Cardiac fibroblast (primary cell): ENCODE results near the gene PPP2R3B.
"Not testable (repeated sequence)": the region's sequence is repeated elsewhere in the genome, so short reads cannot be mapped to it uniquely, and the experiment has no call there.

Source experiments
- DNase-seq, 2 donors: peaks; one replicate each; pipeline versions ENCODE4 v3.0.0 to v3.0.0-alpha.2; 2010; ENCODE audit warnings: low read depth in 2 of 2
- H3K4me3 ChIP-seq, 2 donors: replicated peaks in 1 of 2; 1 replicate in 1 of 2; 2 replicates in 1 of 2; pipeline ENCODE4 v1.5.1; 2011; ENCODE audit warnings: low read depth in 2 of 2, low read length in 2 of 2, mild to moderate bottlenecking in 2 of 2, moderate library complexity in 1 of 2
- TF ChIP-seq, protein P1 (sequence below): IDR thresholded peaks from one replicate; pipeline ENCODE4 v1.5.1; 2011; ENCODE audit warnings: low read depth, mild to moderate bottlenecking, low read length, inconsistent platforms

Gene PPP2R3B, protein sequence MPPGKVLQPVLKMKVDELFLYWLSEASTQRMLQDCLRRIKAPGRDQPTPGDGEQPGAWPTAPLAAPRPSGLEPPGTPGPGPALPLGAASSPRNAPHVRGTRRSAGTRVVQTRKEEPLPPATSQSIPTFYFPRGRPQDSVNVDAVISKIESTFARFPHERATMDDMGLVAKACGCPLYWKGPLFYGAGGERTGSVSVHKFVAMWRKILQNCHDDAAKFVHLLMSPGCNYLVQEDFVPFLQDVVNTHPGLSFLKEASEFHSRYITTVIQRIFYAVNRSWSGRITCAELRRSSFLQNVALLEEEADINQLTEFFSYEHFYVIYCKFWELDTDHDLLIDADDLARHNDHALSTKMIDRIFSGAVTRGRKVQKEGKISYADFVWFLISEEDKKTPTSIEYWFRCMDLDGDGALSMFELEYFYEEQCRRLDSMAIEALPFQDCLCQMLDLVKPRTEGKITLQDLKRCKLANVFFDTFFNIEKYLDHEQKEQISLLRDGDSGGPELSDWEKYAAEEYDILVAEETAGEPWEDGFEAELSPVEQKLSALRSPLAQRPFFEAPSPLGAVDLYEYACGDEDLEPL

GRCh38 chrX:386768-387575 is at the start of gene PPP2R3B:
PPP2R3B (minus strand) TSS chrX:386907; CDS start chrX:386691, 216 bp downstream.
- TF ChIP-seq, protein P1, sequence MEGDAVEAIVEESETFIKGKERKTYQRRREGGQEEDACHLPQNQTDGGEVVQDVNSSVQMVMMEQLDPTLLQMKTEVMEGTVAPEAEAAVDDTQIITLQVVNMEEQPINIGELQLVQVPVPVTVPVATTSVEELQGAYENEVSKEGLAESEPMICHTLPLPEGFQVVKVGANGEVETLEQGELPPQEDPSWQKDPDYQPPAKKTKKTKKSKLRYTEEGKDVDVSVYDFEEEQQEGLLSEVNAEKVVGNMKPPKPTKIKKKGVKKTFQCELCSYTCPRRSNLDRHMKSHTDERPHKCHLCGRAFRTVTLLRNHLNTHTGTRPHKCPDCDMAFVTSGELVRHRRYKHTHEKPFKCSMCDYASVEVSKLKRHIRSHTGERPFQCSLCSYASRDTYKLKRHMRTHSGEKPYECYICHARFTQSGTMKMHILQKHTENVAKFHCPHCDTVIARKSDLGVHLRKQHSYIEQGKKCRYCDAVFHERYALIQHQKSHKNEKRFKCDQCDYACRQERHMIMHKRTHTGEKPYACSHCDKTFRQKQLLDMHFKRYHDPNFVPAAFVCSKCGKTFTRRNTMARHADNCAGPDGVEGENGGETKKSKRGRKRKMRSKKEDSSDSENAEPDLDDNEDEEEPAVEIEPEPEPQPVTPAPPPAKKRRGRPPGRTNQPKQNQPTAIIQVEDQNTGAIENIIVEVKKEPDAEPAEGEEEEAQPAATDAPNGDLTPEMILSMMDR = no peak
- peak; percentile 99 for DNase-seq
- H3K4me3 ChIP-seq = peak within 1 kb of the TSS; percentile 89 to 92

GRCh38 chrX:435536-436122 is 48.9 kb upstream of the PPP2R3B start:
- DNase-seq = no peak
- H3K4me3 ChIP-seq = no peak overlapping the region
- TF ChIP-seq, protein P1 = no peak

- no peak overlapping the region for H3K4me3 ChIP-seq
- no peak for DNase-seq
- TF ChIP-seq, protein P1 = no peak
Observed at GRCh38 chrX:434946-435345, 48.2 kb upstream of the PPP2R3B start.

GRCh38 chrX:433771-434170 is 47.1 kb upstream of the PPP2R3B start:
- TF ChIP-seq, protein P1 = no peak
- no peak for DNase-seq
- H3K4me3 ChIP-seq = no peak overlapping the region

DNA sequence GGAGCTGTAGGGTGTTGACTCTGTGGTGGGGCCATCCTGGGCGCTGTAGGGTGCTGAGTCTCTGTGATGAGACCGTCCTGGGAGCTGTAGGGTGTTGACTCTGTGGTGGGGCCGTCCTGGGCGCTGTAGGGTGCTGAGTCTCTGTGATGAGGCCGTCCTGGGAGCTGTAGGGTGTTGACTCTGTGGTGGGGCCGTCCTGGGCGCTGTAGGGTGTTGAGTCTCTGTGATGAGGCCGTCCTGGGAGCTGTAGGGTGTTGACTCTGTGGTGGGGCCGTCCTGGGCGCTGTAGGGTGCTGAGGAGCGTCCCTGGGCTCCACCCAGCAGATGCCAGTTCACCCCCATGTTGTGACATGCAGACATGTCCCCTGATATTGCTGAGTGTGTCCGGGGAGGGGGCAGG is 46.0 kb upstream of the PPP2R3B start:
- not testable (repeated sequence) for DNase-seq, H3K4me3 ChIP-seq

DNA sequence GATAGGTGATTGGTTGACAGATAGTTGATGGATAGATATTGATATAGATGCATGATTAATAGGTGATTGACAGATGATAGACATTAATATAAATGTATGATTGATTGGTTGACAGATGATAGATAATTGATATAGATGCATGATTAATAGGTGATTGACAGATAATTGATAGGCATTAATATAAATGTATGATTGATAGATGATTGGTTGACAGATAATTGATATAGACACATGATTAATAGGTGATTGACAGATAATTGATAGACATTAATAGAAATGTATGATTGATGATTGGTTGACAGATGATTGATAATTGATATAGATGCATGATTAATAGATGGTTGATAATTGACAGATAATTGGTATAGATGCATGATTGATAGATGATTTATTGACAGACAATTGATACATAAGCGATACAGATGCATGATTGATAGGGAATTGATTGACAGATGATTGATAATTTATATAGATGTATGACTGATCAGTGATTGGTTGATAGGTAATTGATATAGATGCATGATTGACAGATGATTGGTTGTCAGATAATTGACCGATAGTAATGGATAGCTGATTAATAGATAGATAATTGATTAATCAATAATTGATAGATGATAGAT is 44.9 kb upstream of the PPP2R3B start:
- no peak overlapping the region for H3K4me3 ChIP-seq
- TF ChIP-seq, protein P1 = no peak
- no peak for DNase-seq
